HFF-Myc (cell line): Measurements from ENCODE around the gene ACE.

Experiments used
- DNase-seq: peaks from one replicate; pipeline ENCODE4 v3.0.0-alpha.2; 2011; ENCODE audit warnings: low read depth; ENCODE audit errors: extremely low read depth
- H3K4me3 ChIP-seq: replicated peaks from 2 replicates; pipeline ENCODE4 v1.5.1; 2011; ENCODE audit warnings: low read depth, mild to moderate bottlenecking, control low read depth, low read length
- CTCF ChIP-seq: IDR thresholded peaks from 2 replicates; pipeline ENCODE4 v1.5.1; 2012; ENCODE audit warnings: mild to moderate bottlenecking, low read depth, low read length, control low read depth; ENCODE audit errors: missing control alignments

ACE gene

GRCh38 chr17:63514477-63514876 is 37.6 kb downstream of the ACE start:
- no peak for TF ChIP-seq CTCF
- DNase-seq: no peak
- no peak overlapping the region for H3K4me3 ChIP-seq

DNA sequence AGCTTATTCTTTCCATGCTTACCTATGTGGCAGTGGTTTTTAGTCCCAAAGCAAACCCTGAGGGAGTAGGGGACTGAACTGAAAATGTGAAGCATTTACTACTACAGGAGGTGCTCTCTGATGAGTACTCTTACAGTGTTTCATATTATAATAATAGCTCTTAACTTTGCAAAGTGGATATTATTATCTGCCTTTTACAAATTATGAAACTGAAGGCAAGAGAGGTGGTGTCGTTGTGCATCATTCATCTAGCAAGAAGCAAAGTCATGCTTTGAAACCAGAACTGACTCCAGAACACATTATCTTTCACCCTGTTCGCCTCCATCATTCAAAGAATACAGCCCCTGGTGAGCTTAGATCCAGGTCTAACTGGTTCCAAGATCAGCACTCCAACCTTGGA is 38.1 kb downstream of the ACE start:
- DNase-seq: no peak
- no peak for TF ChIP-seq CTCF
- no peak overlapping the region for H3K4me3 ChIP-seq

GRCh38 chr17:63515426-63515825 is 38.6 kb downstream of the ACE start:
- DNase-seq: no peak
- no peak for TF ChIP-seq CTCF
- H3K4me3 ChIP-seq: no peak overlapping the region

GRCh38 chr17:63516910-63517824 is 40.3 kb downstream of the ACE start:
- DNase-seq: no peak
- TF ChIP-seq CTCF: no peak

DNA sequence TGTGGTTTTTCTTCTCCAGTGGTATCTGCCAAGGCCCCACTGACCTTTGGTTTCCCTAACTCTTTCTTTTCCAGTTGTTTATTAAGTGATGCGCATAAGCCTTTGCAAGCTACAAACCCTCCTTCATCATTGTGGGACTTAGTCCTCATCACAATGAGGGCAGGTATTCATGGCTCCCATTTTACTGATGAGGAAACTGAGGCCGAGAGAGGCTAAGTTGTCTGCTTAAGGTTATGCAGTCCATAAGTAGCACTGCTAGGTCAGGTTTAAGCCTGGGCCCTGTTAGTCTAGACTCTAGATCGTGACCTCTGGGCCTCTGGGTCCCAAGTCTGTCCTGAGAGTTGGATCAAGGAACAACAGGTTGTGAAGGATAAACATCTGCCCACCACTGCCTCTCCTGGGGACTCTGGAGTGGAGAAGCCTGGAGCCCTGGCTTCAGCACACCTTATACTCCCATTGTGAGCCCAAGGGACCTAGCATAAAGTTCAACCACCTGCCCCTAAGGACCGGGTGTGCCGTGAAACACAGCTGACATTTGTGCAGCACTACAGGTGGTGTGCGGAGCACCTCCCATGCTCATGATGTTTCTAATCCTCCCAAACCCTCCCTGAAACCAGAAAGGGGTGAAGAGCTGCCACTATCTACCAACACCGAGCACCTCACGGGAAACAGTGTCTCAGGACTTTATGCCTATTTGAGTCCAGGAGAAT is 41.1 kb downstream of the ACE start:
- TF ChIP-seq CTCF: no peak
- no peak overlapping the region for H3K4me3 ChIP-seq
- no peak for DNase-seq

More at GRCh38 chr17:63516910-63517824, 40.3 kb downstream of the ACE start:
- H3K4me3 ChIP-seq: no peak overlapping the region

- DNase-seq: no peak
- no peak for TF ChIP-seq CTCF
- H3K4me3 ChIP-seq: no peak overlapping the region
Measured at GRCh38 chr17:63519116-63519881, 42.4 kb downstream of the ACE start.
